Measurements from ENCODE around the gene DEPP1.

Gene DEPP1

GRCh38 chr10:44992070-44992731, 13.6 kb upstream of the DEPP1 start:
- peaks cover 5% of the 10 kb centered on the region for H3K36me3 ChIP-seq (ENCODE audit: insufficient read depth, low read length)
- H3K4me3 ChIP-seq (ENCODE audit: low read length): no peak overlapping the region
- H3K27me3 ChIP-seq (ENCODE audit: control insufficient read depth, insufficient read depth, low read length): no peaks in the 10 kb centered on the region
- H3K4me2 ChIP-seq (ENCODE audit: low read length): no peak overlapping the region
- H3K9me3 ChIP-seq (replicated peaks; ENCODE audit: low read length): no peaks in the 10 kb centered on the region
- H3K4me1 ChIP-seq (ENCODE audit: control insufficient read depth, insufficient read depth, low read length): peaks cover 33% of the 10 kb centered on the region
- H3K9ac ChIP-seq (ENCODE audit: low read depth, low read length): no peak overlapping the region

- no peaks in the 10 kb centered on the region for H3K27me3 ChIP-seq (ENCODE audit: control insufficient read depth, insufficient read depth, low read length)
- peaks cover 29% of the 10 kb centered on the region for H3K4me1 ChIP-seq (ENCODE audit: control insufficient read depth, insufficient read depth, low read length)
- peaks cover 5% of the 10 kb centered on the region for H3K36me3 ChIP-seq (ENCODE audit: insufficient read depth, low read length)
- H3K4me2 ChIP-seq (ENCODE audit: low read length): no peak overlapping the region
- H3K4me3 ChIP-seq (ENCODE audit: low read length): no peak overlapping the region
- H3K9ac ChIP-seq (ENCODE audit: low read depth, low read length): no peak overlapping the region
- H3K9me3 ChIP-seq (replicated peaks; ENCODE audit: low read length): no peaks in the 10 kb centered on the region
Observed at GRCh38 chr10:44991571-44991970, 13.0 kb upstream of the DEPP1 start.

DNA sequence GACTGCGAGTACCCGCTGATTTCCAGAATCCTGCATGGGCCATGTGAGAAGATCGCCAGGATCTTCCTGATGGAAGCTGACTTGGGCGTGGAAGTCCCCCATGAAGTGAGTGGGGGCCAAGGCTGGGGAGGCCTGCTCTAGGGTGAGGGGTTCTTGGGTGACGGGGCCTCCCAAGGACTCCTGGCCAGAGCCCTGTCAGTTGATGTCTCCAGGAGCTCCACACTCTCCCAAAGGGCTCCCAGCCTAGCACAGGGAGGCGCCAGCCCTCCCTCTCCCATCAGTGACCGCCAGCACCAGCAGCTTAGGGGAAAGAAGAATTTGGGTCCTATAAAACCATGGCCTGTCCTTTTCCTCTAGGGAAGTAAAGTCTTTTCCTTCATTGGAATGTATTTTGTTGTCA, 12.4 kb upstream of the DEPP1 start:
- peaks cover 23% of the 10 kb centered on the region for H3K4me1 ChIP-seq (ENCODE audit: control insufficient read depth, insufficient read depth, low read length)
- no peak overlapping the region for H3K4me3 ChIP-seq (ENCODE audit: low read length)
- H3K27me3 ChIP-seq (ENCODE audit: control insufficient read depth, insufficient read depth, low read length): no peaks in the 10 kb centered on the region
- H3K9me3 ChIP-seq (replicated peaks; ENCODE audit: low read length): no peaks in the 10 kb centered on the region
- no peak overlapping the region for H3K4me2 ChIP-seq (ENCODE audit: low read length)
- peaks cover 5% of the 10 kb centered on the region for H3K36me3 ChIP-seq (ENCODE audit: insufficient read depth, low read length)
- no peak overlapping the region for H3K9ac ChIP-seq (ENCODE audit: low read depth, low read length)

GRCh38 chr10:44990302-44990655, 11.7 kb upstream of the DEPP1 start:
- no peak overlapping the region for H3K4me3 ChIP-seq (ENCODE audit: low read length)
- H3K4me1 ChIP-seq (ENCODE audit: control insufficient read depth, insufficient read depth, low read length): peaks cover 16% of the 10 kb centered on the region
- H3K9ac ChIP-seq (ENCODE audit: low read depth, low read length): no peak overlapping the region
- no peaks in the 10 kb centered on the region for H3K27me3 ChIP-seq (ENCODE audit: control insufficient read depth, insufficient read depth, low read length)
- no peak overlapping the region for H3K4me2 ChIP-seq (ENCODE audit: low read length)
- no peaks in the 10 kb centered on the region for H3K9me3 ChIP-seq (replicated peaks; ENCODE audit: low read length)
- H3K36me3 ChIP-seq (ENCODE audit: insufficient read depth, low read length): peaks cover 5% of the 10 kb centered on the region

- Histone ChIP-seq H3K9me3 (replicated peaks; ENCODE audit: low read length) (no peaks in the 10 kb centered on the region), H3K9ac (ENCODE audit: low read depth, low read length) (no peak overlapping the region), H3K36me3 (ENCODE audit: insufficient read depth, low read length) (peaks cover 5% of the 10 kb centered on the region), H3K4me1 (ENCODE audit: control insufficient read depth, insufficient read depth, low read length) (peaks cover 11% of the 10 kb centered on the region), H3K4me3 (ENCODE audit: low read length) (no peak overlapping the region), H3K27me3 (ENCODE audit: control insufficient read depth, insufficient read depth, low read length) (no peaks in the 10 kb centered on the region), H3K4me2 (ENCODE audit: low read length) (no peak overlapping the region)
Observed at GRCh38 chr10:44989597-44990301, 11.1 kb upstream of the DEPP1 start.

GRCh38 chr10:44988957-44989585, 10.5 kb upstream of the DEPP1 start:
- Histone ChIP-seq H3K4me1 (ENCODE audit: control insufficient read depth, insufficient read depth, low read length) (peaks cover 5% of the 10 kb centered on the region), H3K9me3 (replicated peaks; ENCODE audit: low read length) (no peaks in the 10 kb centered on the region), H3K4me3 (ENCODE audit: low read length) (no peak overlapping the region), H3K9ac (ENCODE audit: low read depth, low read length) (no peak overlapping the region), H3K4me2 (ENCODE audit: low read length) (no peak overlapping the region), H3K27me3 (ENCODE audit: control insufficient read depth, insufficient read depth, low read length) (no peaks in the 10 kb centered on the region), H3K36me3 (ENCODE audit: insufficient read depth, low read length) (peaks cover 5% of the 10 kb centered on the region)

DNA sequence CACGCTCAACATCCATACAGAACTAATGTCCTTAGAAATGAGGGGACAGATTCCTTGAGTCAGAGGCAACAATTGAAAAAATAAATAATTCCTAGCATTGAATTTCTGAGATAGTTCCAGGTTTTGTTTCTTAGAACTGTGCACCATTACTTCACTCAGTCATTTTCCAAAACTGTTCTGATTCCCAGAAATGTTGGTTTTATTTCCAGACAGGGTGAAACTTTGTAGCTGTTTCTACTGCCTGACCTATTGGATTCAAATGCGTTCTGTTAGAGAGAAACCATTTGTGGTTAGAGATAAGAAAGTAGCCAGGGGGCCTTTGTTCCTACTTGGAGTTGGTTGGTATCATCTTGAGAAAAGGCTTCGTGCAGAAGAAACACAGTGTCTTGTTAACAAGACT, 8.1 kb upstream of the DEPP1 start:
- H3K27me3 ChIP-seq (ENCODE audit: control insufficient read depth, insufficient read depth, low read length): no peaks in the 10 kb centered on the region
- H3K36me3 ChIP-seq (ENCODE audit: insufficient read depth, low read length): no peaks in the 10 kb centered on the region
- H3K4me1 ChIP-seq (ENCODE audit: control insufficient read depth, insufficient read depth, low read length): peaks cover 11% of the 10 kb centered on the region
- H3K4me2 ChIP-seq (ENCODE audit: low read length): no peak overlapping the region
- no peak overlapping the region for H3K4me3 ChIP-seq (ENCODE audit: low read length)
- H3K9ac ChIP-seq (ENCODE audit: low read depth, low read length): no peak overlapping the region
- no peaks in the 10 kb centered on the region for H3K9me3 ChIP-seq (replicated peaks; ENCODE audit: low read length)

GRCh38 chr10:44986179-44986578, 7.6 kb upstream of the DEPP1 start:
- Histone ChIP-seq H3K4me3 (ENCODE audit: low read length) (no peak overlapping the region), H3K9me3 (replicated peaks; ENCODE audit: low read length) (no peaks in the 10 kb centered on the region), H3K27me3 (ENCODE audit: control insufficient read depth, insufficient read depth, low read length) (no peaks in the 10 kb centered on the region), H3K4me1 (ENCODE audit: control insufficient read depth, insufficient read depth, low read length) (peaks cover 15% of the 10 kb centered on the region), H3K4me2 (ENCODE audit: low read length) (no peak overlapping the region), H3K36me3 (ENCODE audit: insufficient read depth, low read length) (no peaks in the 10 kb centered on the region), H3K9ac (ENCODE audit: low read depth, low read length) (no peak overlapping the region)

DNA sequence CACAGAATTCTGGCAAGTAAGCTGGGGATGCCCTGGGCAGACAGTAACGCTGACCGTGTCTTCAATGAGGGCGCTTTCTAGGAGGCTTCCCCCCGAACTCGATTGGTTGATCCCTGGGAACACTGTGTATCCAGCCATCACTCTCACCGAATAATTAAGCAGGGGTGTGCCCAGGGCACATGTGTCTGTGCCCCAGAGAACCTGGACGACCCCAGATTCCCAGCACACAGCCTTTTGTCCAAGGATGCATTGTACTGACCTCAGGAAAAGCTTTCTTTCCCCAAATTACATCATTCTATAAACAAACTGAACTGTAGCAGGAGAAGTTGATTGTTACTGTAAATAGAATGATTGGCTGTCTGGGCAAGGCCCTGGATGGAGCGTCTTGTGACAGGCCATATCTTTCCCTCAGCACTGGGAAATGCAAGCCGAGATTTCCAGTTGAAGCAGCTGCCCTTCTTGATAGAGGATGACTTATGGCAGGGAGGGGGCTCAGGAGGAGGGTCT, 6.6 kb upstream of the DEPP1 start:
- Histone ChIP-seq H3K4me2 (ENCODE audit: low read length) (no peak overlapping the region), H3K27me3 (ENCODE audit: control insufficient read depth, insufficient read depth, low read length) (no peaks in the 10 kb centered on the region), H3K9ac (ENCODE audit: low read depth, low read length) (no peak overlapping the region), H3K4me3 (ENCODE audit: low read length) (no peak overlapping the region), H3K36me3 (ENCODE audit: insufficient read depth, low read length) (no peaks in the 10 kb centered on the region), H3K9me3 (replicated peaks; ENCODE audit: low read length) (no peaks in the 10 kb centered on the region), H3K4me1 (ENCODE audit: control insufficient read depth, insufficient read depth, low read length) (peaks cover 24% of the 10 kb centered on the region)

- no peaks in the 10 kb centered on the region for H3K9me3 ChIP-seq (replicated peaks; ENCODE audit: low read length)
- no peak overlapping the region for H3K9ac ChIP-seq (ENCODE audit: low read depth, low read length)
Observed at GRCh38 chr10:44984671-44985101, 6.1 kb upstream of the DEPP1 start.

DNA sequence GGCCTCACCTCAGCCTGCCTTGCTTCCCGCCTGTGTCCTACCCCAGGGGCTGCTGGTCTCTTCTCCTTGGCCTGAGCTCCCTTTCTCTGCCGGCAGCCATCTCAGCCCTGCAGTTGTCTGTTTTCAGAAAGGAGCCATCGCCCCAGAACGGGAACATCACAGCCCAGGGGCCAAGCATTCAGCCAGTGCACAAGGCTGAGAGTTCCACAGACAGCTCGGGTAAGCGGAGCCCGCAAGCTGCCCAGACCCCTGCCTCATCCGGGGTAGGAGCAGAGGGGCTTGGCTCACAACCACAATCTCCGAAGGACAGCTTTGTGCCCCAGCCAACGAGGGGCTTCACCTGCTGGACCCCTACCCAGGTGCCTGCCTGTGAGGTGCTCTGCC, 5.3 kb upstream of the DEPP1 start:
- no peak overlapping the region for H3K9ac ChIP-seq (ENCODE audit: low read depth, low read length)
- no peak overlapping the region for H3K4me2 ChIP-seq (ENCODE audit: low read length)
- no peaks in the 10 kb centered on the region for H3K27me3 ChIP-seq (ENCODE audit: control insufficient read depth, insufficient read depth, low read length)
- H3K4me1 ChIP-seq (ENCODE audit: control insufficient read depth, insufficient read depth, low read length): peaks cover 38% of the 10 kb centered on the region
- H3K9me3 ChIP-seq (replicated peaks; ENCODE audit: low read length): no peaks in the 10 kb centered on the region
- H3K36me3 ChIP-seq (ENCODE audit: insufficient read depth, low read length): no peaks in the 10 kb centered on the region
- no peak overlapping the region for H3K4me3 ChIP-seq (ENCODE audit: low read length)

More at GRCh38 chr10:44984671-44985101, 6.1 kb upstream of the DEPP1 start:
- no peaks in the 10 kb centered on the region for H3K27me3 ChIP-seq (ENCODE audit: control insufficient read depth, insufficient read depth, low read length)
- H3K36me3 ChIP-seq (ENCODE audit: insufficient read depth, low read length): no peaks in the 10 kb centered on the region
- no peak overlapping the region for H3K4me2 ChIP-seq (ENCODE audit: low read length)
- peaks cover 30% of the 10 kb centered on the region for H3K4me1 ChIP-seq (ENCODE audit: control insufficient read depth, insufficient read depth, low read length)
- H3K4me3 ChIP-seq (ENCODE audit: low read length): no peak overlapping the region

All from skeletal muscle satellite cell (primary cell).